SK-N-SH treated with all-trans-retinoic acid at 6 μM for 48 hours (cell line): ENCODE measurements around the gene MARVELD1.

Source experiments
- ATAC-seq: fragments of 200-7000 bp; cut with Tn5 transposase; 3 replicates; pipeline ENCODE4 v1.9.1; 2020; ENCODE audit warnings: mild to moderate bottlenecking, moderate library complexity
- ARNTL ChIP-seq: fragments of 450-650 bp; formaldehyde crosslinking; IDR thresholded peaks from 2 replicates; pipeline ENCODE4 v1.5.0; 2020; ENCODE audit warnings: low read depth, mild to moderate bottlenecking, moderate library complexity, borderline replicate concordance
- BACH2 ChIP-seq: fragments of 250-450 bp; sonication (Bioruptor Pico); IDR thresholded peaks from 2 replicates; pipeline ENCODE4 v1.9.0; 2021; ENCODE audit warnings: mild to moderate bottlenecking, borderline replicate concordance
- CREB5 ChIP-seq: fragments of 250-450 bp; sonication (Bioruptor Pico); IDR thresholded peaks from 2 replicates; pipeline ENCODE4 v1.5.1; 2020; ENCODE audit warnings: low read depth, mild to moderate bottlenecking, moderate library complexity
- CSDC2 ChIP-seq: fragments of 250-450 bp; sonication (Bioruptor Pico); IDR thresholded peaks from 2 replicates; pipeline ENCODE4 v1.5.0; 2020; ENCODE audit warnings: mild to moderate bottlenecking, moderate library complexity
- CSRNP3 ChIP-seq: fragments of 250-450 bp; sonication (Bioruptor Pico); IDR thresholded peaks from 2 replicates; pipeline ENCODE4 v1.5.1; 2021; ENCODE audit warnings: mild to moderate bottlenecking, moderate library complexity
- ESRRG ChIP-seq: fragments of 250-450 bp; sonication (Bioruptor Pico); IDR thresholded peaks from 2 replicates; pipeline ENCODE4 v1.6.1; 2021; ENCODE audit warnings: mild to moderate bottlenecking
- GLIS3 ChIP-seq: fragments of 250-450 bp; sonication (Bioruptor Pico); IDR thresholded peaks from 2 replicates; pipeline ENCODE4 v1.5.0; 2020; ENCODE audit warnings: mild to moderate bottlenecking, moderate library complexity
- ISL1 ChIP-seq: fragments of 250-450 bp; sonication (Bioruptor Pico); IDR thresholded peaks from 2 replicates; pipeline ENCODE4 v2.1.2; 2022; ENCODE audit warnings: mild to moderate bottlenecking, moderate library complexity
- OSR1 ChIP-seq: fragments of 250-450 bp; sonication (Bioruptor Pico); IDR thresholded peaks from 2 replicates; pipeline ENCODE4 v1.8.0; 2022; ENCODE audit warnings: moderate library complexity, mild to moderate bottlenecking, inconsistent platforms
- PATZ1 ChIP-seq: fragments of 250-450 bp; sonication (Bioruptor Pico); IDR thresholded peaks from 2 replicates; pipeline ENCODE4 v1.8.0; 2020; ENCODE audit warnings: mild to moderate bottlenecking, moderate library complexity, borderline replicate concordance
- PPARA ChIP-seq: fragments of 250-450 bp; sonication (Bioruptor Pico); IDR thresholded peaks from 2 replicates; pipeline ENCODE4 v1.5.0; 2020; ENCODE audit warnings: mild to moderate bottlenecking, borderline replicate concordance
- TCF4 ChIP-seq: fragments of 250-450 bp; sonication (Bioruptor Pico); IDR thresholded peaks from 2 replicates; pipeline ENCODE4 v1.8.0; 2021; ENCODE audit warnings: mild to moderate bottlenecking, moderate library complexity, borderline replicate concordance
- TSHZ2 ChIP-seq: fragments of 250-450 bp; sonication (Bioruptor Pico); IDR thresholded peaks from 2 replicates; pipeline ENCODE4 v1.5.0; 2020; ENCODE audit warnings: mild to moderate bottlenecking, moderate library complexity
- ZFP3 ChIP-seq: fragments of 250-450 bp; sonication (Bioruptor Pico); IDR thresholded peaks from 2 replicates; pipeline ENCODE4 v1.5.0; 2020; ENCODE audit warnings: mild to moderate bottlenecking, moderate library complexity
- ZFP30 ChIP-seq: fragments of 450-650 bp; formaldehyde crosslinking; IDR thresholded peaks from 2 replicates; pipeline ENCODE4 v1.5.0; 2022; ENCODE audit warnings: mild to moderate bottlenecking, moderate library complexity
- ZNF8 ChIP-seq: fragments of 450-650 bp; formaldehyde crosslinking; IDR thresholded peaks from 2 replicates; pipeline ENCODE4 v1.5.0; 2020; ENCODE audit warnings: mild to moderate bottlenecking, moderate library complexity
- TF ChIP-seq, protein P1 (sequence below): fragments of 250-450 bp; sonication (Bioruptor Pico); IDR thresholded peaks from 2 replicates; pipeline ENCODE4 v1.8.0; 2021; ENCODE audit warnings: low read depth, mild to moderate bottlenecking, moderate library complexity, borderline replicate concordance

Gene MARVELD1

DNA sequence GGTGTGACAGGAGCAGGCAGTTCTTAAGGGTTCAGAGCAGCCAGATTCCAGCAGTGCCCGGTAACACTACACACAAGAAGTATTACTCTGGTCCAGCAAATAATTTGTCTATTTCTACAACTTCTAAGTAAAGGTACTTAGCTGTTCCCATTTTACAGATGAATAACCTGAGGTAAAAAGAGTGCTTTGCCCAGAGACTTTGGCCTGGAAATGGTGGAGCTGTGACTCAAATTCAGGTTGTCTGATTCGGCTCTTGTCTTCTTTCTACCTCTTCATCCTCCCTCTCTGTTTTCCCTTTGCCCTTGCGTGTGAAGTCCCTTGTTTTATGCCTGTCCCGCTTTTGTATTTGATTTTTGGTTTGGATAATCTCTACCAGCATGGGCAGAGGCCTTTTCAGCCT lies 41.2 kb downstream of the MARVELD1 start:
- TF ChIP-seq ZNF8, result no peak
- no peak for TF ChIP-seq TSHZ2 (CRISPR knock-in tag)
- TF ChIP-seq, all 23 proteins: peak for 0
- ATAC-seq, result no peak

GRCh38 chr10:97755718-97756117 lies 42.2 kb downstream of the MARVELD1 start:
- TF ChIP-seq CSDC2 (CRISPR knock-in tag) (no peak), BACH2 (CRISPR knock-in tag) (no peak), ARNTL (CRISPR knock-in tag) (no peak), ZFP30 (CRISPR knock-in tag) (no peak), GLIS3 (CRISPR knock-in tag) (no peak), ISL1 (CRISPR knock-in tag) (no peak), TCF4 (CRISPR knock-in tag) (no peak), TSHZ2 (CRISPR knock-in tag) (no peak), ZFP3 (CRISPR knock-in tag) (no peak), OSR1 (CRISPR knock-in tag) (no peak), PATZ1 (no peak), ESRRG (CRISPR knock-in tag) (no peak), CSRNP3 (no peak), PPARA (CRISPR knock-in tag) (no peak), CREB5 (CRISPR knock-in tag) (no peak), ZNF8 (no peak)
- TF ChIP-seq, all 23 proteins: peak for 0
- no peak for ATAC-seq

GRCh38 chr10:97757471-97757870 lies 43.9 kb downstream of the MARVELD1 start:
- TF ChIP-seq, protein P1, sequence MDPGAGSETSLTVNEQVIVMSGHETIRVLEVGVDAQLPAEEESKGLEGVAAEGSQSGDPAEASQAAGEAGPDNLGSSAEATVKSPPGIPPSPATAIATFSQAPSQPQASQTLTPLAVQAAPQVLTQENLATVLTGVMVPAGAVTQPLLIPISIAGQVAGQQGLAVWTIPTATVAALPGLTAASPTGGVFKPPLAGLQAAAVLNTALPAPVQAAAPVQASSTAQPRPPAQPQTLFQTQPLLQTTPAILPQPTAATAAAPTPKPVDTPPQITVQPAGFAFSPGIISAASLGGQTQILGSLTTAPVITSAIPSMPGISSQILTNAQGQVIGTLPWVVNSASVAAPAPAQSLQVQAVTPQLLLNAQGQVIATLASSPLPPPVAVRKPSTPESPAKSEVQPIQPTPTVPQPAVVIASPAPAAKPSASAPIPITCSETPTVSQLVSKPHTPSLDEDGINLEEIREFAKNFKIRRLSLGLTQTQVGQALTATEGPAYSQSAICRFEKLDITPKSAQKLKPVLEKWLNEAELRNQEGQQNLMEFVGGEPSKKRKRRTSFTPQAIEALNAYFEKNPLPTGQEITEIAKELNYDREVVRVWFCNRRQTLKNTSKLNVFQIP, result no peak
- TF ChIP-seq GLIS3 (CRISPR knock-in tag), result no peak

More at GRCh38 chr10:97757471-97757870, 43.9 kb downstream of the MARVELD1 start:
- no peak for ATAC-seq
